ENCODE results near the gene TRIM31. TPM values are rescaled to one million over a fixed set of nuclear protein-coding genes. Genes with fewer than 3 reads are reported as not detected.

TRIM31 gene
- 1.1 to 1.3 TPM (median 1.1 TPM) in 5 replicates for total RNA-seq (2022; extraction: Qiagen RNA extraction; ENCODE audit: low read depth)

GRCh38 chr6:30113003-30113759 lies at the start of gene TRIM31:
TRIM31 (minus strand) TSS chr6:30113090; CDS start chr6:30112805, 285 bp downstream.

DNA sequence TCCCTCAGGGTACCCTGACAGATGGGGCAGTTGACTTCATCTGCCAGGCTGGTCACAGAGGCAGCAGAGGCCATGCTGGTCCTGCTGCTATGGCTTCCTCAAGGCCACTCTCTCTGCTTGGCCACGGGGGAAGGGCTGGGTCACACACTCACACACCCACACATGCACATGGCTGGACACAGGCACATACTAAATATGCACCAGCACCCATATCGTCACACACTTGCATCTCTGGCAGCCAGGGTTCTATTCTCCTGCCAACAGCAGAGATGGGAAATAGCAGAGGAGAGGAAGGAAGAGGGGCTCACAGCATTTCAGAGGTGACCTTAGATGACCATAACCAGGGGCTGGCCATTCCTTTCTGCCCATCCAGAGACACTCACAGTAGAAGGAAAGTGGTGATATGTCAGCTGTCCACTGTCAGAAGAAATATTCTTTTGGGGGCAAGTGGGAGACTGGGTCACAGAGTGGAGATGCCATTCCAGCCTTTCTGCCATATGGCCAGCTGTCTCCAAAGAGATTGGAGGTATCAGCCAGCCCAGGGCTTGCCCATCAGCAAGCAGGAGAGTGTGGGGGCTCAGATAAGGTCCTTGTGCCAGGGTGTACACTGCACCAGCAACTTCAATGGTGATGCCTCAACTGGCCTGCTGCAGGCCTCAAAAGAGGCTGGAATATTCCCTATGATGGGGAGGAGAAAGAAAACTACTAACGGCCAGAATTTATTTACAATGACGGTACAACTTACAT lies 48.1 kb upstream of the TRIM31 start, which contains the start of gene TRIM10:
Gene TRIM10 (minus strand): TSS at position 427 of the 747 bp plus-strand sequence. CDS start 353 bp downstream, at position 74.

DNA sequence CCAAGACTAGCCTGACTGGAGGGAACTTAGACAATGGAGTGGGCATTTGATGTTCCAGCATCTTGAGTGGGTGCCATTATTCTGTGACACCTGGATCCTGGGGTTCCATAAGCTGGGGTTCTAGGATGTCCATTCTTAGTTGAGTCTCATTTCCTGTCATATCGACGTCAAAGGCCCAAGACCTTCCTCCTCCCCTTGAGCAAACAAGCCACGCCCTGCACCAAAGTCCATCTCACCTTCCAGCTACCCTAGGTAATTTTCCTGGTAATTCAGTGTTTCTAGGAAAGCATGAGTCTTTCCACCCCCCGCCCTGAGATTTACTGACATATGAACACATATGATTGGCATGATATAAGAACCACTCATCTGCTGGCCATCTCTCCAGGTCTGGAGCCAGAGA lies 22.9 kb upstream of the TRIM31 start, which contains the start of gene TRIM40:
Gene TRIM40 (plus strand): TSS at position 384 of the 400 bp plus-strand sequence. CDS start 897 bp downstream, outside the sequence.

DNA sequence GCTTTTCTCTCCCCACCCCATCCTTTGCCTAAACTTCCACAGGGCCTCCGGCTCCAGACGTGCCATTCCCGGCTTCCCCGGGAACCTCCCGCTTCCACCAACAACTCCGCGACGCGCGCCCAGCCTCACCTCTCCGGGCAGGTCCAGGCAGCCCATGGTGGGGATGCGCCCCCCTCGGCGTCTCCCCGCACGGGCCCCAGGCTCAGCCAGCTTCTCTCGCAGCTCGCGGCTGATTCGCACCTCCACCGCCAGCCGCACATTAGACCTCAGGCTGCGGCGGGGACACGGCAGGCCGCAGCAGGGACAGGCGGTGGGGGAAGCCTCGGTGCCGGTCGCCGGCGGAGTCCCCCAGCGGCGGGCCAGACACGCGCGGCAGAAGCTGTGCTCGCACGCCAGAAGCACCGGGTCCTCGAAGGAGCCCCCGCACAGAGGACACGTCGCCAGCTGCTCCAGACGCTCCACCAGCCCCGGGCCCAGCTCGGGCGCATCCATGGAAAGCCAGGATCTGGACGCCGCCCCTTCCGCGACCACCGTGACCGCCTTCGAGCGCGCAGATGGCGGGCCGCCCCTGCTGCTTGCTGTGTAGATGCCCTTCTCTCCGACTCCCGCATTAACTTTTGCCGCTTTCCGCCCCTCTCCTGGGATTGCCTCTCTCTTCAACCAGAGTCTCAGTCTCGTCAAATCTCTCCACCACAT lies 37.6 kb downstream of the TRIM31 start, which contains the start of gene RNF39:
Gene RNF39 (minus strand): TSS at position 676 of the 696 bp plus-strand sequence. CDS start 184 bp downstream, at position 492.

DNA sequence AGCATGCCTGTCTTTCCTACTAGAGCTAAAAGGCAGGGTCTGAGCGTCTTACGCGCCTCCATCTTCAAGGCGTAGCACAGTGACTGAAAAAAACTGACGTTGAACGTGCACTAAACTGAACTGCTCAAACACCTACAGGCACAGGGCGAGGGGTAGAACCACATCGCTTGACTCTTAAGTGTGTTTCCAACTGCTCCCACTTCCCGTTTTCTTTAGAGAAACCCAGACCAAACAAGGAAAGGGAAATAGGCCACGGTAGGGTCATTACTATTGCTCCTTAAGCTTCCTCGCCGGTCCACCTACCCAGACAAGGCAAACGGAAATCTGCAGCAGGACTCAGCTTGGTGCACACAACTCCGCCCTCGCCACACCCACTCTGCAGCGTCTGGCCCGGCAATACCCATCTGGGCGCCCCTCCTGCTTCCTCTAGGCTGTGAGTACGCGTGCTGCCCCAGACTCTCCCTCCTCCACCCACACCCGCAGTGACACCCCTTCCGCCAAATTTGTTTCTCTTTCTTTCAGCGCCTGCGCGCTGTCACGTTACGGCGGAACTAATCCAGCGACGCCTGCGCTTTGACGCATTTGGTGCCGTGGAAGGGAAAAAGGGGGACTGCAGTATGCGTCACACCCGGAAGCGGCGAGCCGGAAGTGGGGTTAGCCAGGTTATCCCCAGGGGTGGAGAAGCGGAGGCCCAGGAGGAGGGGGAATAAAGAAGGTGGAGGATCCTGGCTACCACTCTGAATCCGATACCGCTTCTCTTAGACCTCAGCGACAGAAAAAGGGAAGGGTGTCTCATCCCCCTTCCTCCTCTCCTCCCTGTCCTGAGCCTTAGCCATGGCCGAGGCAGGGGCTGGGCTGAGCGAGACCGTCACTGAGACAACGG lies 46.1 kb downstream of the TRIM31 start, which contains the start of gene PPP1R11:
Gene PPP1R11 (plus strand): TSS at position 622 of the 883 bp plus-strand sequence. CDS start 213 bp downstream, at position 835.

DNA sequence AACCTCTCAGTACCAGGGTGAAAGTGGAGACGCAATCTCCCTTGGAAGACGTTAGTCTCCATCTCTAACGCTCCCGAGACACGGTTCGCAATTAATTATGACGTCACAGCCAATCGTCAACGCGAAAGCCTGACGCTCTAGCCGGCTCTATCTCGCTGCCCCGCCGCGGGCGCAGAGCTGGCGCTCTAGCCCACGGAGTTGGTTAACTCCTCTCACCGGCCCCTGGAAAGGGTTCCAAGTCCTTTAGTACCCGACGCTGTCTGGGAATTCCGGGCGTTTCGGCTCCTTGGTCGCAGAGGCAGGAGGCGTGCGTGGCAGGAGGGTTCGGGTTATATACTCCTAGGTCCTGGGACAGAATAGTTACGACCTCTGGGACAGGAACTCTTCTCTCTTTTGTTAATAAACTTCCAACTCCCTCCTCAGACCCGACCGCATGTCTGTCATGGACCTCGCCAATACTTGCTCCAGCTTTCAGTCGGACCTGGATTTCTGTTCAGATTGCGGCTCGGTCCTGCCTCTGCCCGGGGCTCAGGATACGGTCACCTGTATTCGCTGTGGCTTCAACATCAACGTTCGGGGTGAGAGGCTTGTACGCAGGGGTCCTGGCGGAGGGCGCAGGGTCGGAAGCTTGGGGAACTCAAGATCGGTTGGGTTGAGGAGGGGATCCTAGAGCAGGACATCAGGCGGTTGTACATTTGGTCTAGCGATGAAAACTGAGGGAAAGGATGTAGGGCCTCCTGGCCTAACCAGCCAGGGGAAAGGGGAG lies 51.6 kb downstream of the TRIM31 start, which contains the start of gene POLR1H:
Gene POLR1H (plus strand): TSS at position 174 of the 766 bp plus-strand sequence. CDS start 260 bp downstream, at position 434.

Other genes starting within 250 kb of the TRIM31 start
- 93.3 to 151 TPM (median 142 TPM) in 5 replicates for gene HLA-A, start 170.6 kb downstream of the TRIM31 start, total RNA-seq (2022; extraction: Qiagen RNA extraction; ENCODE audit: low read depth)
- gene POLR1H, start 51.8 kb downstream of the TRIM31 start, total RNA-seq (2022; extraction: Qiagen RNA extraction; ENCODE audit: low read depth) = 29.4 to 32.5 TPM (median 31.6 TPM) in 5 replicates
- gene PPP1R11, start 45.9 kb downstream of the TRIM31 start, total RNA-seq (2022; extraction: Qiagen RNA extraction; ENCODE audit: low read depth) = 40.8 to 42.9 TPM (median 42.2 TPM) in 5 replicates
- gene RNF39, start 37.3 kb downstream of the TRIM31 start, total RNA-seq (2022; extraction: Qiagen RNA extraction; ENCODE audit: low read depth) = not detected in 5 replicates
- not detected in 5 replicates for gene TRIM40, start 23.1 kb upstream of the TRIM31 start, total RNA-seq (2022; extraction: Qiagen RNA extraction; ENCODE audit: low read depth)
- gene TRIM10, start 48.1 kb upstream of the TRIM31 start, total RNA-seq (2022; extraction: Qiagen RNA extraction; ENCODE audit: low read depth) = not detected in 5 replicates
- 0.09 TPM in 1 of 5 replicates, not detected in the others for gene TRIM15, start 50.5 kb upstream of the TRIM31 start, total RNA-seq (2022; extraction: Qiagen RNA extraction; ENCODE audit: low read depth)
- 23.7 to 28.7 TPM (median 27.6 TPM) in 5 replicates for gene TRIM26, start 100.3 kb upstream of the TRIM31 start, total RNA-seq (2022; extraction: Qiagen RNA extraction; ENCODE audit: low read depth)
- gene TRIM39, start 213.8 kb upstream of the TRIM31 start, total RNA-seq (2022; extraction: Qiagen RNA extraction; ENCODE audit: low read depth) = 6.7 to 8.3 TPM (median 7.7 TPM) in 5 replicates
- gene RPP21, start 232.1 kb upstream of the TRIM31 start, total RNA-seq (2022; extraction: Qiagen RNA extraction; ENCODE audit: low read depth) = 63.6 to 76.1 TPM (median 69.2 TPM) in 5 replicates

Data from A549 treated with ZK216348 at 1 μM for 4 hours (cell line).